Measurements from ENCODE around the gene NPAS2.

GRCh38 chr2:100936972-100937542, 117.1 kb downstream of the NPAS2 start:
- TF ChIP-seq POLR2AphosphoS5 (IDR thresholded peaks at IDR 0.05): no peak
- no peak for TF ChIP-seq CTCF (IDR thresholded peaks at IDR 0.05)

All from transverse colon (tissue), 4 donors.